ENCODE measurements around the gene TTC4.

Gene TTC4

GRCh38 chr1:54724771-54725170, 9.1 kb downstream of the TTC4 start:
- no peaks in the 10 kb centered on the region for H4K20me1 ChIP-seq (ENCODE audit: insufficient read depth, low read length, poor library complexity, severe bottlenecking)
- no peaks in the 10 kb centered on the region for H3K9me3 ChIP-seq (ENCODE audit: insufficient read depth, low read depth, low read length)
- H3K27me3 ChIP-seq (ENCODE audit: insufficient read depth, low read length, poor library complexity, severe bottlenecking), result no peaks in the 10 kb centered on the region
- no peaks in the 10 kb centered on the region for H3F3A ChIP-seq (ENCODE audit: low read depth)
- no peak overlapping the region for H3K4me3 ChIP-seq (ENCODE audit: low read length, poor library complexity, severe bottlenecking)
- no peaks in the 10 kb centered on the region for H3K9me2 ChIP-seq (replicated peaks; ENCODE audit: low read depth, low read length)
- H3K9ac ChIP-seq (ENCODE audit: low read depth, low read length, poor library complexity, severe bottlenecking), result no peak overlapping the region
- H3K4me1 ChIP-seq (ENCODE audit: insufficient read depth, low read length, poor library complexity, severe bottlenecking), result no peaks in the 10 kb centered on the region
- TF ChIP-seq CTCF (conservative IDR thresholded peaks at IDR 0.05; ENCODE audit: low read length), result no peak
- TF ChIP-seq EZH2phosphoT487 (IDR thresholded peaks at IDR 0.05; ENCODE audit: borderline replicate concordance), result no peak
- no peak overlapping the region for H2AFZ ChIP-seq (ENCODE audit: low read length)
- no peaks in the 10 kb centered on the region; the same call in 1 of the 2 replicates for H3K79me2 ChIP-seq (ENCODE audit: insufficient read depth, low read length)
- H3K36me3 ChIP-seq (ENCODE audit: insufficient read depth, low read length), result peaks cover 64% of the 10 kb centered on the region
- no peak overlapping the region for H3K4me2 ChIP-seq (ENCODE audit: low read depth, low read length, poor library complexity, severe bottlenecking)

- no peaks in the 10 kb centered on the region for H3K27me3 ChIP-seq (ENCODE audit: insufficient read depth, low read length, poor library complexity, severe bottlenecking)
- H3K4me3 ChIP-seq (ENCODE audit: low read length, poor library complexity, severe bottlenecking), result no peak overlapping the region
- H4K20me1 ChIP-seq (ENCODE audit: insufficient read depth, low read length, poor library complexity, severe bottlenecking), result no peaks in the 10 kb centered on the region
- peaks cover 52% of the 10 kb centered on the region for H3K36me3 ChIP-seq (ENCODE audit: insufficient read depth, low read length)
- H3K4me2 ChIP-seq (ENCODE audit: low read depth, low read length, poor library complexity, severe bottlenecking), result no peak overlapping the region
- no peaks in the 10 kb centered on the region for H3F3A ChIP-seq (ENCODE audit: low read depth)
- H3K9me2 ChIP-seq (replicated peaks; ENCODE audit: low read depth, low read length), result no peaks in the 10 kb centered on the region
- no peaks in the 10 kb centered on the region for H3K79me2 ChIP-seq (ENCODE audit: insufficient read depth, low read length)
- no peak overlapping the region for H2AFZ ChIP-seq (ENCODE audit: low read length)
- no peaks in the 10 kb centered on the region for H3K9me3 ChIP-seq (ENCODE audit: insufficient read depth, low read depth, low read length)
- H3K9ac ChIP-seq (ENCODE audit: low read depth, low read length, poor library complexity, severe bottlenecking), result no peak overlapping the region
- H3K4me1 ChIP-seq (ENCODE audit: insufficient read depth, low read length, poor library complexity, severe bottlenecking), result no peaks in the 10 kb centered on the region
- no peak for TF ChIP-seq CTCF (conservative IDR thresholded peaks at IDR 0.05; ENCODE audit: low read length)
- TF ChIP-seq EZH2phosphoT487 (IDR thresholded peaks at IDR 0.05; ENCODE audit: borderline replicate concordance), result no peak
Observed at GRCh38 chr1:54728027-54728426, 12.4 kb downstream of the TTC4 start.

- Histone ChIP-seq H3K4me2 (ENCODE audit: low read depth, low read length, poor library complexity, severe bottlenecking) (no peak overlapping the region), H3K9ac (ENCODE audit: low read depth, low read length, poor library complexity, severe bottlenecking) (no peak overlapping the region), H3K4me1 (ENCODE audit: insufficient read depth, low read length, poor library complexity, severe bottlenecking) (no peaks in the 10 kb centered on the region), H3K4me3 (ENCODE audit: low read length, poor library complexity, severe bottlenecking) (no peak overlapping the region), H3F3A (ENCODE audit: low read depth) (no peaks in the 10 kb centered on the region), H3K27me3 (ENCODE audit: insufficient read depth, low read length, poor library complexity, severe bottlenecking) (no peaks in the 10 kb centered on the region), H4K20me1 (ENCODE audit: insufficient read depth, low read length, poor library complexity, severe bottlenecking) (no peaks in the 10 kb centered on the region), H3K9me2 (replicated peaks; ENCODE audit: low read depth, low read length) (no peaks in the 10 kb centered on the region), H3K79me2 (ENCODE audit: insufficient read depth, low read length) (no peaks in the 10 kb centered on the region), H3K36me3 (ENCODE audit: insufficient read depth, low read length) (peaks cover 50% of the 10 kb centered on the region; the same call in 1 of the 2 replicates), H2AFZ (ENCODE audit: low read length) (no peak overlapping the region), H3K9me3 (ENCODE audit: insufficient read depth, low read depth, low read length) (no peaks in the 10 kb centered on the region)
- TF ChIP-seq EZH2phosphoT487 (IDR thresholded peaks at IDR 0.05; ENCODE audit: borderline replicate concordance) (no peak), CTCF (conservative IDR thresholded peaks at IDR 0.05; ENCODE audit: low read length) (no peak)
Observed at GRCh38 chr1:54736685-54737084, 21.0 kb downstream of the TTC4 start.

Measured in Loucy (cell line).